OCI-LY7 (cell line): ENCODE results near the gene SPRY4. TPM values are rescaled to one million over a fixed set of nuclear protein-coding genes. Genes with fewer than 3 reads are reported as not detected.

ENCODE experiments used
- BruUV-seq: library from RNA; stranded (reverse); fragments of 400-500 nt; replicated peaks from 2 replicates; lab custom pipeline; 2021; lab: Mats Ljungman, UMichigan
- CTCF ChIA-PET: fragments of 300-600 bp; sonication (Branson Sonifier 250); formaldehyde crosslinking; loops from one replicate; lab custom pipeline; 2022; ENCODE audit warnings: antibody characterized with exemption; ENCODE audit not compliant: unreplicated experiment; lab: Charles Lee
- POLR2A ChIA-PET: fragments of 300-600 bp; sonication (Branson Sonifier 250); formaldehyde crosslinking; loops from one replicate; lab custom pipeline; 2022; ENCODE audit warnings: antibody characterized with exemption; lab: Charles Lee
- DNase-seq: peaks from one replicate; pipeline ENCODE4 v3.0.0-alpha.2; 2015; ENCODE audit warnings: low spot score
- H2AFZ ChIP-seq: fragments of 200-600 bp; sonication (generic), shearing (Covaris generic); 2 replicates; pipeline ENCODE4 v1.6.1; 2014; ENCODE audit warnings: mild to moderate bottlenecking, antibody characterized with exemption, low read length, moderate library complexity
- H3K27ac ChIP-seq: fragments of 200-600 bp; sonication (generic); 2 replicates; pipeline ENCODE4 v1.5.1; 2014; ENCODE audit warnings: mixed run types, low read depth, mild to moderate bottlenecking, moderate library complexity, low read length, inconsistent platforms; ENCODE audit not compliant: poor library complexity, severe bottlenecking
- H3K36me3 ChIP-seq: fragments of 200-600 bp; sonication (generic); 2 replicates; pipeline ENCODE4 v1.6.1; 2014; ENCODE audit warnings: mild to moderate bottlenecking, antibody characterized with exemption, low read length, moderate library complexity, mixed read lengths; ENCODE audit not compliant: insufficient read depth
- H3K4me1 ChIP-seq: fragments of 200-600 bp; sonication (generic); 2 replicates; pipeline ENCODE4 v1.5.1; 2014; ENCODE audit warnings: mild to moderate bottlenecking, low read length; ENCODE audit not compliant: insufficient read depth, poor library complexity, severe bottlenecking
- H3K4me2 ChIP-seq: fragments of 200-600 bp; sonication (generic); 2 replicates; pipeline ENCODE4 v1.6.1; 2014; ENCODE audit warnings: mild to moderate bottlenecking, low read length
- H3K4me3 ChIP-seq: fragments of 200-600 bp; sonication (generic); 2 replicates; pipeline ENCODE4 v1.5.1; 2014; ENCODE audit warnings: mild to moderate bottlenecking, low read depth, low read length; ENCODE audit not compliant: poor library complexity, severe bottlenecking
- H3K79me2 ChIP-seq: fragments of 200-600 bp; sonication (generic); 2 replicates; pipeline ENCODE4 v1.6.1; 2016; ENCODE audit warnings: low read depth, mild to moderate bottlenecking, low read length, moderate library complexity, mixed read lengths; ENCODE audit not compliant: insufficient read depth
- H3K9me2 ChIP-seq: fragments of 200-600 bp; sonication (generic); 2 replicates; pipeline ENCODE4 v1.6.1; 2016; ENCODE audit warnings: mild to moderate bottlenecking, low read length, mixed read lengths; ENCODE audit not compliant: insufficient read depth
- H3K9me3 ChIP-seq: fragments of 200-600 bp; sonication (generic); 2 replicates; pipeline ENCODE4 v1.6.1; 2014; ENCODE audit warnings: mild to moderate bottlenecking, mixed run types, low read length, mixed read lengths
- H4K20me1 ChIP-seq: fragments of 200-600 bp; sonication (generic); 2 replicates; pipeline ENCODE4 v1.6.1; 2014; ENCODE audit warnings: mild to moderate bottlenecking, antibody characterized with exemption, low read length, moderate library complexity, mixed read lengths; ENCODE audit not compliant: insufficient read depth
- EZH2phosphoT487 ChIP-seq: fragments of 200-600 bp; sonication (generic); IDR thresholded peaks from 2 replicates; pipeline ENCODE4 v1.6.1; 2018; ENCODE audit warnings: low read depth, borderline replicate concordance, mild to moderate bottlenecking, mixed run types, antibody characterized with exemption, low read length, moderate library complexity, mixed read lengths
- intact Hi-C: fragments of 100-400 bp; cut with micrococcal nuclease; formaldehyde crosslinking; loops from one replicate; pipeline ENCODE4 v1.10.0; 2022; ENCODE audit not compliant: unreplicated experiment
- small RNA-seq: library from RNA; depleted of rRNA; stranded (forward); fragments of <200 nt; gene quantifications from one replicate; pipeline ENCODE3, GENCODE V24; 2014
- total RNA-seq, 2 experiments: library from RNA; depleted of rRNA in 1 of 2; stranded (reverse); fragments of >200 nt in 1 of 2; shearing (Covaris generic) in 1 of 2; gene quantifications; 2 replicates each; pipeline ENCODE4 v1.2.3, GENCODE V29; 2014 to 2022
- TF ChIP-seq, protein P1 (sequence below): fragments of 200-600 bp; sonication (generic); conservative IDR thresholded peaks from 2 replicates; pipeline ENCODE4 v1.5.1; 2014; ENCODE audit warnings: mild to moderate bottlenecking, antibody characterized with exemption, low read length, moderate library complexity, mixed read lengths

The SPRY4 gene
- total RNA-seq, 2 experiments from 2014 or later: not detected

- Histone ChIP-seq H3K36me3 (no peaks in the 10 kb centered on the region), H3K4me2 (no peak overlapping the region), H3K4me1 (no peaks in the 10 kb centered on the region), H4K20me1 (no peaks in the 10 kb centered on the region), H2AFZ (no peak overlapping the region), H3K4me3 (no peak overlapping the region), H3K27ac (no peak overlapping the region), H3K9me2 (no peaks in the 10 kb centered on the region), H3K79me2 (no peaks in the 10 kb centered on the region), H3K9me3 (no peaks in the 10 kb centered on the region)
- DNase-seq: no peak
- ChIA-PET POLR2A (interaction anchor here (0.6 to 1.4 kb wide), 3 partner anchors 11 to 343 kb away, joined by 3 to 6 read pairs (median 4); no protein-coding TSS in a partner anchor), CTCF (no interaction called here)
- no peak for TF ChIP-seq EZH2phosphoT487
- TF ChIP-seq, protein P1, sequence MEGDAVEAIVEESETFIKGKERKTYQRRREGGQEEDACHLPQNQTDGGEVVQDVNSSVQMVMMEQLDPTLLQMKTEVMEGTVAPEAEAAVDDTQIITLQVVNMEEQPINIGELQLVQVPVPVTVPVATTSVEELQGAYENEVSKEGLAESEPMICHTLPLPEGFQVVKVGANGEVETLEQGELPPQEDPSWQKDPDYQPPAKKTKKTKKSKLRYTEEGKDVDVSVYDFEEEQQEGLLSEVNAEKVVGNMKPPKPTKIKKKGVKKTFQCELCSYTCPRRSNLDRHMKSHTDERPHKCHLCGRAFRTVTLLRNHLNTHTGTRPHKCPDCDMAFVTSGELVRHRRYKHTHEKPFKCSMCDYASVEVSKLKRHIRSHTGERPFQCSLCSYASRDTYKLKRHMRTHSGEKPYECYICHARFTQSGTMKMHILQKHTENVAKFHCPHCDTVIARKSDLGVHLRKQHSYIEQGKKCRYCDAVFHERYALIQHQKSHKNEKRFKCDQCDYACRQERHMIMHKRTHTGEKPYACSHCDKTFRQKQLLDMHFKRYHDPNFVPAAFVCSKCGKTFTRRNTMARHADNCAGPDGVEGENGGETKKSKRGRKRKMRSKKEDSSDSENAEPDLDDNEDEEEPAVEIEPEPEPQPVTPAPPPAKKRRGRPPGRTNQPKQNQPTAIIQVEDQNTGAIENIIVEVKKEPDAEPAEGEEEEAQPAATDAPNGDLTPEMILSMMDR: no peak
- intact Hi-C loops: loop anchor here (5.0 kb wide), 1 partner anchor 90 kb away; no protein-coding TSS in a partner anchor
- no TSS peak for BruUV-seq
These were observed 62.1 kb downstream of the SPRY4 start for GRCh38 chr5:142262683-142263082.

Small RNA genes lying within 50 kb of the gene (small RNA-seq; reads per million reads assigned to genes)
- gene RF02038 (not detected), gene RF02039 (not detected)

Other genes starting within 250 kb of the SPRY4 start
- gene NDFIP1, start 216.2 kb downstream of the SPRY4 start, total RNA-seq (2014; rRNA removed; shearing (Covaris generic)): 15.4 and 18.7 TPM in 2 replicates
- gene NDFIP1, start 216.2 kb downstream of the SPRY4 start, total RNA-seq (2022): 33.1 and 37.4 TPM in 2 replicates